GM19035 (cell line): ENCODE results near the gene SRRM5.
"Not testable (repeated sequence)": the region's sequence is repeated elsewhere in the genome, so short reads cannot be mapped to it uniquely, and the experiment has no call there.

Experiments used
- ATAC-seq: cut with Tn5 transposase; IDR thresholded peaks from one replicate; pipeline ENCODE4 v1.9.1; 2021; ENCODE audit not compliant: unreplicated experiment

Gene SRRM5, protein sequence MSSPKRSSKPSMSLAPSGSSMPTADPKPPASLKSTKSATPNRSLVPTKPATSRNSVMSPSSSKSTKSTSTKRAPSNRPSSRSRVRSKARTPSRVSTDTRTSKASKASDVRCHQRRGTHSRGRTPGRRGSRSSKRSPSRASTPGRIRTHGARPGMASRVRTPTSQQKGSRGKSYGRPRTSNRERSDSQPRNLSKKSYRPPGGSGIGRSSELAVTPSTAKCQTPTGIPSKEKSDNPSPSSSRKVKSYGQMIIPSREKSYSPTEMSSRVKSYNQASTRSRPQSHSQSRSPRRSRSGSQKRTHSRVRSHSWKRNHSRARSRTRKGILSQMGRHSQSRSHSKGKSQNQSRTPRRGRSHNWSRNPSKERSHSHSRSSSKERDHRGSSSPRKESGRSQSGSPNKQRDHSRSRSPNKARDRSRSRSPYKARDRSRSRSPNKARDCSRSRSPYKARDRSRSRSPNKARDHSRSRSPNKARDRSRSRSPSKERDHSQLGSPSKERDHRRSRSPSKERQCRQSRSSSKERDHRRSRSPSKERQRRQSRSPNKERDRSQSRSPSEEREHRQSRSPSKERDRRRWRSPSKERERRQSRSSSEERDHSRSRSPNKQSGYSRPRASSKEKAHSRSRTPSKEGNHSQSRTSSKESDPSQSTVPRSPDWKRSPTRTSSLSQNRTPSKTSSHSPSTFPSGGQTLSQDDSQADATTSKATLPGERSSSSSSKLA

DNA sequence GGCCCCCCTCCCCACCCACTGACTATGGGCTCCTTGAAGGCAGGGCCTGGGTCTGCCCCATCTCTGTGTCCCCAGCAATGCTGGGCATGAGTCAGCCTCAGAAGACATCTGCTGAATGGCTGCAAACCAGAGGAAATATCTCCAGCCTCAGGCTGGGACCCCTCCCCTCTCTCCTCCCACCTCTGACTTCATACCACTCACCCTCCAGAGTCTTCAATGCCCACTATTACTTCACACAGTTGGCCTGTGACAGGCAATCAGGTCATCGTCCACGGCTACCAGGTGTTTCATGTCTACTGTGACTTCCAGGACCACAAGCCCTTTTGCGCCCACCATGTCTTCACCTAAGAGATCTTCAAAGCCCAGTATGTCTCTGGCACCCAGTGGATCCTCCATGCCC, at the start of gene SRRM5:
TSS of gene SRRM5 (plus strand) at position 301 of the 400 bp plus-strand sequence. CDS start at position 335, 34 bp downstream.
- ATAC-seq: no peak

DNA sequence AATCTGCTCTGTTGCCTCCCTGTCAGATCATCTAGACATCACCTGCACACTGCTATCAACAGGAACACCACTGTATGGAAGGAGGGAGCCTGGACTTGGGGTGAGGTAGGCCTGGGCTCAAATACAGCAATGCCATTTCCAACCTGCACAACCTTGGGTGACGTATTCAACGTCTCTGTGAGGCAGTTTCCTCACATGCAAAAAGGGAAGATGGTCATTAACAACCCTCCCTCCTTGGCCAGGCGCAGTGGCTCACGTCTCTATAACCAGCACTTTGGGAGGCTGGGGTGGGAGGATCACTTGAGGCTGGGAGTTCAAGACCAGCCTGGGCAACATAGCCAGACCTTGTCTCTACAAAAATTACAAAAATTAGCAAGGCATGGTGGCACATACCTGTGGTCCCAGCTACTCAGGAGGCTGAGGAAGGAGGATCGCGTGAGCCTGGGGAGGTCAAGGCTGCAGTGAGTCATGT, 49.6 kb upstream of the SRRM5 start:
- no peak for ATAC-seq

DNA sequence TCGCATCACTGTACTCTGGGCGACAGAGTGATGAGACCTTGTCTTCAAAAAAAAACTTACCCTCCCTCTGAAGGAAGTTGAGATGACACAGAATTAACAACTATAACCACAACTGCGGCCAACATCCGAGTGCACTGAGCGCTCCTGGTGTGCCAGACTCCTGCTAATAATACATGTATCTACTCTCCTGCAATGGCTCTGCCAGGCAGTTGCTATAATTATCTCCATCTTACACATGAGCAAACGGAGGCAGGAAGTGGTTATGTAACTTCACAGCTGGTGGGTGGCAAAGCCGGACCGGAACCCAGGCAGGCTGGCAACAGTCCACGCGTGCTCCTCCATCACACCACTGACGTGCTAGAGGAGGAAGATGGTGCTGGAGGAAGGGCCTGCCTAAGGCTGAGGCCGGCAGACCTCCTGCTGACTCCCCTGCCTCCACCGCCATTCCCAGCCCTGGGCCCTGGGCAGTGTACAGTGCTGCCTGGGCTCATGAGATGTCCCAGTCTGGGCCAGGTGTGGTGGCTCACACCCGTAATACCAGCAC, 49.1 kb upstream of the SRRM5 start:
- ATAC-seq: peak; percentile 71

- ATAC-seq: no peak
Measured at GRCh38 chr19:43563816-43564457, 48.0 kb upstream of the SRRM5 start.

DNA sequence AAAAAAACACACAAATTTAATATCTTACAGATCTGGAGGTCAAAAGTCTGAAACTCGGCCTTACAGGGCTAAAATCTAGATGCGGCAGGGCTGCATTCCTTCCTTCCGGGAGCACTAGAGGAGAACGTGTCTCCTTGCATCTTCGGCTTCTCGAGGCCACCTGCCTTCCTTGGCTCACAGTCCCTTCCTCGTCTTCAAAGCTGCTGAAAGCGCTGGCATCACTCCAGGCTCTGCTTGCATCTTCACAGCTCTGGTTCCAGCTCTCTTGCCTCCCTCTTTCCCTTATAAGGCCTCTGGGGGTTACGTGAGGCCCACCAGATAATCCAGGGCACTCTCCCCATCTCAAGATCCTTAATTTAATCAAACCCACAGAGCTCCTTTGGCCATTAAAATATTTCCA, 47.1 kb upstream of the SRRM5 start:
- ATAC-seq: no peak

DNA sequence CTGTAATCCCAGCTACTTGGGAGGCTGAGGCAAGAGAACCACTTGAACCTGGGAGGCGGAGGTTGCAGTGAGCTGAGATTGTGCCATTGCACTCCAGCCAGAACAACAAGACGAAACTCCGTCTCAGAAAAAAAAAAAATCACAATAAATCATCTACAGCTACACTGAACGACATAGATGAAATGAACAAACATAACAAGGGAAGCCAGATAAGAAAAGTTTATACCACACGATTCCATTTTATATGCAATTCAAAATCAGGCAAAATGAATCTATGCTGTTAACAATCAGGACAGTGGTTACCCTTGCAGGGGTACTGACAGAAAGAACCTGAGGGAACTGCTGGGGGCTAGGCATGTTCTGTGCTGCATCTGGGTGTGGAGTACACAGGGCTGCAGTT, 42.2 kb upstream of the SRRM5 start:
- no peak for ATAC-seq

DNA sequence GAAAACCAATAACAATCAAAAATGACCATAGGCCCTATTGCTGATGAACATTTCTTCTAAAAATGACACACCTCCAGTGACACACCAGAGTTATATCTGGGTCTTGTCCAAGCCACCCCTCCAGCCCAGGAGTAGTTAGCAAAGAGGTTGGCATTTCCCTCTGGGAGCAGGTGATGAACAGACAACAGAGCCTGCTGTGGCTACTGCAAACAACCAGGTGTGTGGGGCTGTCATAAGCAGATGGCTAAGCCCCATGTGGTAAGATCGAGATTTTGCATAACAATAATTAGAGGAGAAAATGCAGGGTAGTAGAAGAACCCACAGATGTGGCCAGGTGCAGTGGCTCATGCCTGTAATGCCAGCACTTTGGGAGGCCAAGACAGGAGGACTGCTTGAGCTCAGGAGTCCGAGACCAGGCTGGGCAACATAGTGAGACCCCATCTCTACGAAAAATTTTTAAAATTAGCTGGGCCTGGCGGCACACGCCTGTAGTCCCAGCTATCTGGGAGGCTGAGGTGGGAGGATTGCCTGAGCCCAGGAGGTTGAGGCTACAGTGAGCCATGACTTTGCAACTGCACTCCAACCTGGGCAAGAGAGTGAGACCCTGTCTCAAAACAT, 41.6 kb upstream of the SRRM5 start:
- no peak for ATAC-seq

DNA sequence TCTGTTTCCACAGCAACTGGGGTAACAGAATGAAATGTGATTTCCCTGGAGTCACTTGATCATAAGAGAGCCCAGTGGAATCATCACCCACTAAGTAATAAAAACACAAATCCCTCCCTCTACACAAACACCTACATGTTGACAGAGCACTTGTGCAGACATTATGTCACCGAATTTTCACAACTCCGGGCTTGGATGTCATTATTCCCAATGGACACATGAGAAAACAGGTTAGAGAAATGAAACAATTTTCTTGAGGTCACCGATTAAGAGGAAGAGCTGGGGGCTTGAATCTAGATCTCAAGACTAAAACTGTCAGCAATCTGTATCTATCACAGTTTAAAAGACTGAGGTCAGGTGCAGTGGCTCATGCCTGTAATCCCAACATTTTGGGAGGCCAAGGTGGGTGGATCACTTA, 39.7 kb upstream of the SRRM5 start:
- ATAC-seq: no peak

DNA sequence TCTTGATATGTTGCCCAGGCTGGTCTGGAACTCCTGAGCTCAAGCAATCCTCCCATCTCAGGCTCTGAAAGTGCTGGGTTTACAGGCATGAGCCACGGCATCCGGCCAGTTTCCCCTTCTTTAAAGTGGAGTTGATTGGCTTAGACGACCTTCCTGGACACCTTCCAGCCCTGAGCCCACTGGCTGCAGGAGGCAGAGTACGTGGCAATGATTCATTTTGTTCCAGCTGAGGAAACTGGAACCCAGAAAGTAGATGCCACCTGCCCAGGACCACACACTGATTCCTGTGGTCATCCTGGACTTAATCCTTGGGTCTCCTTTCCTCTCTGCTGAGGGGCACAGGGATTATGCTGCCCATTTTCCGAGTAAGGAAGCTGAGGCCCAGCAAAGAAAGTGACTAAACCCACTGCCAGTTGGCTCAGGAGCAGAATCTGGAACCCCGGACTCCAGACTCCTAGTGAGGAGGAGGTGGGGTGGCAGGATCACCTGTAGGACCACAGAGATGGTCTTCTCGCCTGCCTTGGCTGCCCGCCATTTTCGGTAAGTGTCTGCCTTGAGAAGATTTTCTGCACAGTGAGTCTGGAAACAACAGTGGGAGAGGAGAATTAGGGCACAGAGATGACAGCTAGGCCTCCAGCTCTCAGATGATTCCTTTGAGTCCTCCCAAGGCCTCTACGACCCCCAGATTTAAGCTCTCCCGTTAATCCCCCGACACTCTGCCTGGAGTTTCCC, 37.3 kb upstream of the SRRM5 start:
- no peak for ATAC-seq

DNA sequence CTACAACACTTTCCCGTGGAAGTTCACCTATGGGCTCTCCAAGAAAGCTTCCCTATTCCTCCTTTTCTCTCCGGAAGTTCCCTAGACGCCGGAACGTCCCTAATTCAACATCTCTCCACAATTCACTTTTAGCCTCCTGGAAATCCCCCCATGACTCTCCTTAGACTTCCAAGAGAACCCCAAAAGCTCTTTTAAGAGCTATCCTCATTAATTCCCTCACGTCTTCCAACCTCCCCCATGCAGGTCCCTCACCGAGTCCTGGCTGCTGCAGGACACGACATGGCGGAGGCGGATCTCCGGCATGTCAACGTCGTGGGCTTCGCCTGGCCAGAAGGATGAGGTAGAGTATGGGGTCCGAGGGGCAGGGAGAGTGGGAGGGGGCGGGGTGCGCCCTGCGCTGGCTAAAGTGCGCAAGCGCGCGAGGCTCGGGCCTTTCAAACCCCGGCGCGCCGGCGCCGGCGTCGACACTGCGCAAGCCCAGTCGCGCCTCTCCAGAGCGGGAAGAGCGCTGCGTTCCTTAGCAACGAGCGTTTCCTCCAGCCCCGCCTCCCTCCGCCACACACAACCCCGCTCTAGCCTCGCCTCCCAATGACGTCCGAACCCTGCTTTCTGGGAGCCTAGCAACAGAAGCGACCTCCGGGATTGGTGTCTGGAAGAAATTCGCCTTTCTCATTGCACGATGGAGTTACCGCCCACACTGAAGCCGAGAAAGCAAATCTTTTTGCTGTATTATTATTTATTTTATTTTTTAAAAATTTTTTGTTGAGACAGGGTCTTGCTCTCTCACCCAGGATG, 36.5 kb upstream of the SRRM5 start, which contains the start of the genes PINLYP and XRCC1:
TSS of gene PINLYP (plus strand) at position 646 of the 795 bp plus-strand sequence. CDS start 1,391 bp downstream, outside the sequence.
TSS of gene XRCC1 (minus strand) at position 372 of the 795 bp plus-strand sequence. CDS start at position 303, 69 bp downstream.
- peak; percentile 99 for ATAC-seq

DNA sequence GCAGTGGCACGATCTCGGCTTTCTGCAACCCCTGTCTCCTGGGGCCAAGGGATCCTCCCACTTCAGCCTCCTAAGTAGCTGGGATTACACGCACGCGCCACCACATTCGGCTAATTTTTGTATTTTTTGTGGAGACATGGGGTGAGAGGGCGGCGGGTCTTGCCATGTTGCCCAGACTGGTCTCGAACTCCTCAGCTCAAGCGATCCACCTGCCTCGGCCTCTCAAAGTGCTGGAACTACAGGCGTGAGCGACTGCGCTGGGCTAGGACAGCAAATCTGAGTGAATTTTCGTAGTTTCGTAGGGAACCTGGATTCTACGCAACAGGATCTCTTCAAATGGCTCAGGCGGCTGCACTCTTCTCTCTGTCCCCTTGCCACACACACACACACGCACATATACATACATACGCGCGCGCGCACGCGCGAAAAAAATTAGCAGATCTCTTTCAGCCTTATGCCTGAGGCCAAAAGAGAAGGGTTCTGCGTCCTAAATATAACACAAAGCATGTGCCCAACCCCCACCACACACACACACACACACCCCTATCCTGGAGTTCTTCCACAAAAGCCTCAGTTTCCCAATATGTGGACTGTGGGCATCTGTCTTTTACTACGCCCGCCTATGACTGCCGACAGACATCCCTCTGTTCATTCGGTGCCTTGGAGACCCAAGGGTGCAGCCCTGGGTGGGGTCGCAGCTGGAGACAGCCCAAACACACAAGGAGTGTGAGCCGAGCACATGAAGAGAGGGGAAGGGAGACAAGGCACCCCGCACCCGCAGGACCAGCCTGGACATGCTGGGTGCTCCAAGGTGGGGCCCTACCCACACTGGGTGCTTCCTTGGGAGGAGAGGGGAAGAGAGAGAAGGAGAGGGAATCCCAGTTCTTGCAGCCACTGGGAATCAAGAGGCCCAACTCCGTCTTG, 35.7 kb upstream of the SRRM5 start:
- peak; percentile 2 for ATAC-seq

GRCh38 chr19:43578787-43579186, 33.1 kb upstream of the SRRM5 start:
- no peak for ATAC-seq

GRCh38 chr19:43581467-43581866, 30.4 kb upstream of the SRRM5 start:
- no peak for ATAC-seq

- ATAC-seq: no peak
Measured at GRCh38 chr19:43582495-43582894, 29.4 kb upstream of the SRRM5 start.

GRCh38 chr19:43584484-43584883, 27.4 kb upstream of the SRRM5 start:
- ATAC-seq: no peak

DNA sequence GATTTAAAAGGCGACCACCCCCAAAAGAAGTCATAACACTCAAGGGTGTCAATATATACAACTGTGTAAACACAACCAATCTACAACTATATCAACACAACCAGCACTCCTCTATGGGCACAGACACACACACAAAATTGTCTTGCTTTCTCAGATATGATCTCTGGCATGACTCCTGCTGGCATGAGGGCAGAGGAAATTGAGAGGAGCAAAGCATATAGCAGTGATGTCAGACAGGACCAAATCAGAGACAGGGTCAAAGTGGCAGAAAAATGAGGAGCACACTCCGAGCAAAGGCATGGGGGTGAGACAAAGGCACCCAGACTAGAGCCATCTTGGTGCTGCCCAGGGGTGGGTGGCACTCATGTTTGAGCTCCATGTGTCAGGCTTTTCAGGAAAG, 25.5 kb upstream of the SRRM5 start:
- no peak for ATAC-seq

DNA sequence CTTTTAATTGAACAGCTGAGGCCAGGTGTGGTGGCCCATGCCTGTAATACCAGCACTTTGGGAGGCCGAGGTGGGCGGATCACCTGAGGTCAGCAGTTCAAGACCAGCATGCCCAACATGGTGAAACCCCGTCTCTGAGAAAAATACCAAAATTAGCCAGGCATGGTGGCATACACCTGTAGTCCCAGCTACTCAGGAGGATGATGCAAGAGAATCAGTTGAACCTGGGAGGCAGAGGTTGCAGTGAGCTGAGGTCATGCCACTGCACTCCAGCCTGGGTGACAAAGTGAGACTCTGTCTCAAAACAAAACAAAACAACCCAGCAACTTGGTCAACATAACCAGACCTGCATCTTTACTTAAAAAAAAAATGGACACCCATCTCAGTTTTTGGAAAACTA, 24.9 kb upstream of the SRRM5 start:
- not testable (repeated sequence) for ATAC-seq

DNA sequence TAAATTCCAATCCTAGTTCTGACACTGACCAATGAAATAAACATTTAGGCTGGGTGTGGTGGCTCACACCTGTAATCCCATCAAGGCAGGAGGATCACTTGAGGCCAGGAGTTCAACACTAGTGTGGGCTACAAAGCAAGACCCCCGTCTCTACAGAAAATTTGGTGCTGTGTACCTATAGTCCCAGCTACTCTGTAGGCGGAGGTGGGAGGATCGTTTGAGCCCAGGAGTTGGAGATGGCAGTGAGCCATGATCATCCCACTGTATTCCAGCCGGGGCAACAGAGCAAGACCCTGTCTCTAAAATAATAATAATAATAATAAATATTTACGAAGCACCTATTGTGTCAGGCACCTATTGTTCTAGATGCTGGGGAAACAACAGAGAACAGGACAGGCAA, 22.6 kb upstream of the SRRM5 start:
- ATAC-seq: no peak
